ENCODE measurements around the gene FHOD3. TPM values are rescaled to one million over a fixed set of nuclear protein-coding genes. Genes with fewer than 3 reads are reported as not detected.

FHOD3 gene
- total RNA-seq, 1 donor: 13.0 TPM

GRCh38 chr18:36392979-36393287 is 95.4 kb downstream of the FHOD3 start:
- H3K27me3 ChIP-seq (ENCODE audit: insufficient read depth, low read length): no peaks in the 10 kb centered on the region
- no peaks in the 10 kb centered on the region for H3K9me3 ChIP-seq (ENCODE audit: low read depth, low read length)
- DNase-seq (ENCODE audit: insufficient read length, low spot score, missing footprints): no peak
- H3K27ac ChIP-seq (ENCODE audit: low read depth, low read length): no peak overlapping the region
- no peak overlapping the region for H3K4me2 ChIP-seq (ENCODE audit: insufficient read depth, low read length)
- peaks cover 2% of the 10 kb centered on the region for H4K20me1 ChIP-seq (ENCODE audit: insufficient read depth, low read length)
- H3K4me1 ChIP-seq (ENCODE audit: insufficient read depth, low read length): peaks cover 10% of the 10 kb centered on the region
- no peak overlapping the region for H2AFZ ChIP-seq (ENCODE audit: low read length)
- H3K79me2 ChIP-seq (ENCODE audit: insufficient read depth, low read length): peaks cover 8% of the 10 kb centered on the region
- H3K36me3 ChIP-seq (ENCODE audit: insufficient read depth, low read length): no peaks in the 10 kb centered on the region
- H3K4me3 ChIP-seq (ENCODE audit: insufficient read depth, low read length): no peak overlapping the region
- TF ChIP-seq, protein P1, sequence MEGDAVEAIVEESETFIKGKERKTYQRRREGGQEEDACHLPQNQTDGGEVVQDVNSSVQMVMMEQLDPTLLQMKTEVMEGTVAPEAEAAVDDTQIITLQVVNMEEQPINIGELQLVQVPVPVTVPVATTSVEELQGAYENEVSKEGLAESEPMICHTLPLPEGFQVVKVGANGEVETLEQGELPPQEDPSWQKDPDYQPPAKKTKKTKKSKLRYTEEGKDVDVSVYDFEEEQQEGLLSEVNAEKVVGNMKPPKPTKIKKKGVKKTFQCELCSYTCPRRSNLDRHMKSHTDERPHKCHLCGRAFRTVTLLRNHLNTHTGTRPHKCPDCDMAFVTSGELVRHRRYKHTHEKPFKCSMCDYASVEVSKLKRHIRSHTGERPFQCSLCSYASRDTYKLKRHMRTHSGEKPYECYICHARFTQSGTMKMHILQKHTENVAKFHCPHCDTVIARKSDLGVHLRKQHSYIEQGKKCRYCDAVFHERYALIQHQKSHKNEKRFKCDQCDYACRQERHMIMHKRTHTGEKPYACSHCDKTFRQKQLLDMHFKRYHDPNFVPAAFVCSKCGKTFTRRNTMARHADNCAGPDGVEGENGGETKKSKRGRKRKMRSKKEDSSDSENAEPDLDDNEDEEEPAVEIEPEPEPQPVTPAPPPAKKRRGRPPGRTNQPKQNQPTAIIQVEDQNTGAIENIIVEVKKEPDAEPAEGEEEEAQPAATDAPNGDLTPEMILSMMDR (IDR thresholded peaks at IDR 0.05; ENCODE audit: extremely low read depth, low read depth, low read length): no peak

DNA sequence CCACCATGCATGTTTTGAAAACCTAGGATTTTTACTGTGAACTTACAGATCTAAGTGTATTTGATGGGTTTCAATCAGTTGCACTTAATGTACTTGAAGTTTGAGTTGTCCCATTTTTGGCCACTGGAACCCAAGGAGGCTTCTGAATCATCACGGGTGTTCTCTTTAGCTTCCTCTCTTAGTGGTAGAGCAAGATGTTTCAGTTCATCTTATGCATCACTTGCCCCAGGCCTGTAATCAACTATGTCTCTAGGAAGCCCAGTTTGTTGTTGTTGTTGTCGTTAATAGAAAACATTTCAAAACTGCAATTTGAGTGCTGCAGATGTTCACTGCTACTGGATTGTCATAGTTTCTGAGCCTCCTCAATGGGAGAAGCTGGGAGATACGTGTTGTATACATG is 97.0 kb downstream of the FHOD3 start:
- peaks cover 2% of the 10 kb centered on the region for H4K20me1 ChIP-seq (ENCODE audit: insufficient read depth, low read length)
- H3K27me3 ChIP-seq (ENCODE audit: insufficient read depth, low read length): no peaks in the 10 kb centered on the region
- H3K36me3 ChIP-seq (ENCODE audit: insufficient read depth, low read length): no peaks in the 10 kb centered on the region
- H3K4me3 ChIP-seq (ENCODE audit: insufficient read depth, low read length): no peak overlapping the region
- H3K4me1 ChIP-seq (ENCODE audit: insufficient read depth, low read length): peaks cover 10% of the 10 kb centered on the region
- TF ChIP-seq, protein P1 (IDR thresholded peaks at IDR 0.05; ENCODE audit: extremely low read depth, low read depth, low read length): no peak
- no peak overlapping the region for H2AFZ ChIP-seq (ENCODE audit: low read length)
- H3K4me2 ChIP-seq (ENCODE audit: insufficient read depth, low read length): no peak overlapping the region
- H3K9me3 ChIP-seq (ENCODE audit: low read depth, low read length): no peaks in the 10 kb centered on the region
- no peak overlapping the region for H3K27ac ChIP-seq (ENCODE audit: low read depth, low read length)
- H3K79me2 ChIP-seq (ENCODE audit: insufficient read depth, low read length): peaks cover 8% of the 10 kb centered on the region
- DNase-seq (ENCODE audit: insufficient read length, low spot score, missing footprints): no peak

- peaks cover 10% of the 10 kb centered on the region for H3K4me1 ChIP-seq (ENCODE audit: insufficient read depth, low read length)
These were observed 98.7 kb downstream of the FHOD3 start for GRCh38 chr18:36396190-36396589.

DNA sequence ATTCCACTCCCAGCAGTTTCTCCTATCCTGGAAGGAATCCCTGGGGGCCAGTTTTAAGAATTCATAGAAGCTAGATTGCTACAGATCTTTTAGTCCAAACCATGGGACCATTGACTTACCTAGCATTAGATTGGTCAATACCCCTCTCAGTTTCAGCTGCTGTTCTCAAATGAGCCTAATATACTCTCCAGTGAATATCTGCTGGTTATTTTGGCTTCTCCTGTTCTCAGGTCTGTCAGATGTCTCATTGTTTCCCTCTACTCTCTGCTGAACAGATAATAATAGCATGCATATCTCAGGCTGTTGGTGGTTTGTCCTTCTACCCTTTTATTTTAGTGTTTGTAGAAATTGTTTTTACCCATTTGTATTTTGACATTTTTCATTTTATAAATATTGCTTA is 99.5 kb downstream of the FHOD3 start:
- Histone ChIP-seq H4K20me1 (ENCODE audit: insufficient read depth, low read length) (no peaks in the 10 kb centered on the region), H3K4me1 (ENCODE audit: insufficient read depth, low read length) (peaks cover 5% of the 10 kb centered on the region), H3K27ac (ENCODE audit: low read depth, low read length) (no peak overlapping the region), H3K4me3 (ENCODE audit: insufficient read depth, low read length) (no peak overlapping the region), H2AFZ (ENCODE audit: low read length) (no peak overlapping the region), H3K4me2 (ENCODE audit: insufficient read depth, low read length) (no peak overlapping the region), H3K27me3 (ENCODE audit: insufficient read depth, low read length) (no peaks in the 10 kb centered on the region), H3K9me3 (ENCODE audit: low read depth, low read length) (no peaks in the 10 kb centered on the region), H3K79me2 (ENCODE audit: insufficient read depth, low read length) (peaks cover 5% of the 10 kb centered on the region), H3K36me3 (ENCODE audit: insufficient read depth, low read length) (no peaks in the 10 kb centered on the region)
- DNase-seq (ENCODE audit: insufficient read length, low spot score, missing footprints): no peak
- TF ChIP-seq, protein P1 (IDR thresholded peaks at IDR 0.05; ENCODE audit: extremely low read depth, low read depth, low read length): no peak

More at GRCh38 chr18:36396190-36396589, 98.7 kb downstream of the FHOD3 start:
- no peaks in the 10 kb centered on the region for H3K27me3 ChIP-seq (ENCODE audit: insufficient read depth, low read length)
- no peak overlapping the region for H3K27ac ChIP-seq (ENCODE audit: low read depth, low read length)
- no peak overlapping the region for H2AFZ ChIP-seq (ENCODE audit: low read length)
- H4K20me1 ChIP-seq (ENCODE audit: insufficient read depth, low read length): peaks cover 2% of the 10 kb centered on the region
- no peaks in the 10 kb centered on the region for H3K36me3 ChIP-seq (ENCODE audit: insufficient read depth, low read length)
- TF ChIP-seq, protein P1 (IDR thresholded peaks at IDR 0.05; ENCODE audit: extremely low read depth, low read depth, low read length): no peak
- H3K4me2 ChIP-seq (ENCODE audit: insufficient read depth, low read length): no peak overlapping the region
- no peaks in the 10 kb centered on the region for H3K9me3 ChIP-seq (ENCODE audit: low read depth, low read length)
- H3K4me3 ChIP-seq (ENCODE audit: insufficient read depth, low read length): no peak overlapping the region
- DNase-seq (ENCODE audit: insufficient read length, low spot score, missing footprints): no peak
- peaks cover 8% of the 10 kb centered on the region for H3K79me2 ChIP-seq (ENCODE audit: insufficient read depth, low read length)
